ENCODE measurements around the gene INPP4A. TPM values are rescaled to one million over a fixed set of nuclear protein-coding genes. Genes with fewer than 3 reads are reported as not detected.

The INPP4A gene
- polyA plus RNA-seq (51.4 and 52.9 TPM in 2 replicates), polyA minus RNA-seq (107 TPM in 2 replicates)

- H3K27me3 ChIP-seq (ENCODE audit: insufficient read depth, low read depth, low read length): no peaks in the 10 kb centered on the region
- TF ChIP-seq RAD21 (conservative IDR thresholded peaks at IDR 0.05) (peak; percentile 35), POLR2AphosphoS5 (IDR thresholded peaks at IDR 0.05) (peak; percentile 85), REST (IDR thresholded peaks at IDR 0.05; ENCODE audit: borderline replicate concordance) (no peak), CTCF (IDR thresholded peaks at IDR 0.05; ENCODE audit: poor library complexity, severe bottlenecking) (peak; percentile 49), EP300 (conservative IDR thresholded peaks at IDR 0.05; ENCODE audit: poor library complexity, severe bottlenecking) (no peak), MXI1 (conservative IDR thresholded peaks at IDR 0.05; ENCODE audit: poor library complexity, severe bottlenecking) (peak; percentile 76)
- peak within 1 kb of the TSS; percentile 81 for H3K9ac ChIP-seq (ENCODE audit: low read length)
- no peaks in the 10 kb centered on the region for H4K20me1 ChIP-seq (ENCODE audit: insufficient read depth)
- H3K4me3 ChIP-seq (ENCODE audit: low read length): peak within 1 kb of the TSS; percentile 85
- H3K27ac ChIP-seq (ENCODE audit: low read length): peak within 1 kb of the TSS; percentile 54
- H3K79me2 ChIP-seq (replicated peaks; ENCODE audit: insufficient read depth, low read length): peaks cover 42% of the 10 kb centered on the region
- H3K9me2 ChIP-seq (ENCODE audit: insufficient read depth, low read length): no peaks in the 10 kb centered on the region
- H3K4me2 ChIP-seq (ENCODE audit: low read length): peak within 1 kb of the TSS; percentile 68
- peak within 1 kb of the TSS; percentile 62 for H2AFZ ChIP-seq (ENCODE audit: low read depth, low read length)
- no peaks in the 10 kb centered on the region for H3F3A ChIP-seq (ENCODE audit: insufficient read depth, low read length, poor library complexity, severe bottlenecking)
- no peaks in the 10 kb centered on the region for H3K36me3 ChIP-seq (ENCODE audit: insufficient read depth, low read length)
- peaks cover 3% of the 10 kb centered on the region for H3K9me3 ChIP-seq (ENCODE audit: low read length)
Observed at GRCh38 chr2:98444436-98445176, at the start of gene INPP4A. Gene INPP4A, plus strand, starts transcription at chr2:98444858. Its CDS starts 75,191 bp downstream, at chr2:98520049.

GRCh38 chr2:98395977-98396376, 48.7 kb upstream of the INPP4A start:
- Histone ChIP-seq H3K27me3 (ENCODE audit: insufficient read depth, low read depth, low read length) (no peaks in the 10 kb centered on the region), H3K36me3 (ENCODE audit: insufficient read depth, low read length) (no peaks in the 10 kb centered on the region), H4K20me1 (ENCODE audit: insufficient read depth) (no peaks in the 10 kb centered on the region), H3K4me3 (ENCODE audit: low read length) (no peak overlapping the region), H3K79me2 (replicated peaks; ENCODE audit: insufficient read depth, low read length) (no peaks in the 10 kb centered on the region), H3K27ac (ENCODE audit: low read length) (no peak overlapping the region), H3K9ac (ENCODE audit: low read length) (no peak overlapping the region), H3K4me2 (ENCODE audit: low read length) (no peak overlapping the region), H3F3A (ENCODE audit: insufficient read depth, low read length, poor library complexity, severe bottlenecking) (no peaks in the 10 kb centered on the region), H3K9me3 (ENCODE audit: low read length) (no peaks in the 10 kb centered on the region), H2AFZ (ENCODE audit: low read depth, low read length) (no peak overlapping the region), H3K9me2 (ENCODE audit: insufficient read depth, low read length) (no peaks in the 10 kb centered on the region)
- TF ChIP-seq CTCF (IDR thresholded peaks at IDR 0.05; ENCODE audit: poor library complexity, severe bottlenecking): no peak
- no peak for TF ChIP-seq RAD21 (conservative IDR thresholded peaks at IDR 0.05)
- no peak for TF ChIP-seq EP300 (conservative IDR thresholded peaks at IDR 0.05; ENCODE audit: poor library complexity, severe bottlenecking)
- TF ChIP-seq TAF1 (IDR thresholded peaks at IDR 0.05; ENCODE audit: low read depth): no peak
- no peak for TF ChIP-seq EZH2 (IDR thresholded peaks at IDR 0.05; ENCODE audit: borderline replicate concordance, insufficient read depth, low read length, poor library complexity, severe bottlenecking)
- no peak for TF ChIP-seq REST (IDR thresholded peaks at IDR 0.05; ENCODE audit: borderline replicate concordance)
- TF ChIP-seq POLR2AphosphoS5 (IDR thresholded peaks at IDR 0.05): no peak
- no peak for TF ChIP-seq SMC3 (conservative IDR thresholded peaks at IDR 0.05; ENCODE audit: poor library complexity)
